SHP77 (cell line): Measurements from ENCODE around the gene ACER1.
"Not testable (repeated sequence)": the region's sequence is repeated elsewhere in the genome, so short reads cannot be mapped to it uniquely, and the experiment has no call there.

ENCODE experiments used
- DNase-seq, 2 experiments: peaks; one replicate each; lab custom pipeline; 2025; lab: John Stamatoyannopoulos, UW

ACER1 gene, protein sequence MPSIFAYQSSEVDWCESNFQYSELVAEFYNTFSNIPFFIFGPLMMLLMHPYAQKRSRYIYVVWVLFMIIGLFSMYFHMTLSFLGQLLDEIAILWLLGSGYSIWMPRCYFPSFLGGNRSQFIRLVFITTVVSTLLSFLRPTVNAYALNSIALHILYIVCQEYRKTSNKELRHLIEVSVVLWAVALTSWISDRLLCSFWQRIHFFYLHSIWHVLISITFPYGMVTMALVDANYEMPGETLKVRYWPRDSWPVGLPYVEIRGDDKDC

DNA sequence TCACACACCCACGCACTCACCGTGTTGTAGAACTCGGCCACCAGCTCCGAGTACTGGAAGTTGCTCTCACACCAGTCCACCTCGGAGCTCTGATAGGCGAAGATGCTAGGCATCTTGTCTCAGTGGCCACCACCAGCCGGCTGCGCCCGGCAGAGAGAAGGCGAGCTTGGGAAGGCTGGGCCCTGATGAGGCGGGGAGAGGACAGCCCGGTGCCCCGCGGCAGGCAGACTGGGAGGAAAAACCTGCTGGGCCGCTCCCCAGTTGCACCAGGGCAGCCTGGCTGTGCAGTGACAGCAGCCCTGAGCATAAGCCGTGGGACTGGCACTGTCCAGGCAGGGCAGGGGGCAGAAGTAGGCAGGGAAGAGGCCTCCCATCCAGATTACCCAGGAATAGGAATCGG, at the start of gene ACER1:
Gene ACER1, minus strand, starts transcription at position 174 of the 400 bp plus-strand sequence. Its CDS starts 61 bp downstream, at position 113.
- DNase-seq, result no peak

DNA sequence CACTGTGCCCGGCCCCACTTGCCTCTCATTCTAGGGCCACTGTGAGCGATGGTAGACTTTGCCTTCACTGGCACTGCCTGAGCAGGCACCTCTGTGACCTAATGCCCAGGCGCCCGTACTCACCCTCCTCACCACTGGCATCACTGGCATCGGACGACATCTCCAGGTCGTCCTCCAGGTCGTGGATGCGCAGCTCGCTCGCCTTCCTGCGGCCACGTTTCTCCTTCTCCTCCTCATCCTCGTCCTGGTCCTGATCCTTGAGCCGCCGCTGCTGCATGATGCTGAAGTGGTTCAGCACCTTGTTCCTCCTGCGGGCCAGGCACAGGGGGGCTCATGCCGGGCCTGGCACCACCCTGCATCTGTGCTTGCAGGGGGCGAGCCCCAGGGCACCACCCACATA, 49.8 kb upstream of the ACER1 start:
- no peak for DNase-seq

DNA sequence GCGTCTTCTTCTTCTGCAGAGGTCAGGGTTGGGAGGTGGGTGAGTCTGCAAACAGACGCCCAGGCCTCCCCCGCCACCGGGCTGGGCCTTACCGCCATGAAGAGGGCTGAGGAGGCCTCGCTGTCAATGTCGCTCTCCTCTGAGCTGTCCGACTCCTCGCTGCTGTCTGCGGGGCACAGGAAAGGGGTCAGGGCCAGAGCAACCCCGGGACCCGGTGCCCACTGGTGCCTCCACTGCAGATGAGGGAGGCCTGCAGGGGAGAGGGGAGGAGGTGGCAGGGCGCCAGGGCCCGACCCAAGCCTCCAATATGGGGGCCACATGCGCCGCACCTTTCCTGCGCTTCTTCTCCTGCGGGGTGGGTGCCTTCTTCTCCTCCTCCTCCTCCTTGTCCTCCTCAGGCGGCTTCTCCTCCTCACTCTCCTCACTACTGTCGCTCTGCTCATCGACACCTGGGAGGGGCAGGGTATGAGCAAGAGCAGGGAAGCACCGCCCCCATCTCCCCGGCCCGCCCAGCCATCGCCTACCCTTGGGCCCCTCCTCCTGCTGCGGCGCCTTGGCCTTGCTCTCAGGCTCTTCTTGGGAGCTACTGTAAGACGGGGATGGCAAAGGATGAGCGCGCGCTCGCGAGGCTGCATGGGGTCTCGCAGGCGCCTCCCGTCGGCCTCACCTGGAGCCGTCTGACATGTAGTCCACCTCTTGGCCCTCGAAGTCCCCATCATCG, 47.8 kb upstream of the ACER1 start:
- no peak for DNase-seq

DNA sequence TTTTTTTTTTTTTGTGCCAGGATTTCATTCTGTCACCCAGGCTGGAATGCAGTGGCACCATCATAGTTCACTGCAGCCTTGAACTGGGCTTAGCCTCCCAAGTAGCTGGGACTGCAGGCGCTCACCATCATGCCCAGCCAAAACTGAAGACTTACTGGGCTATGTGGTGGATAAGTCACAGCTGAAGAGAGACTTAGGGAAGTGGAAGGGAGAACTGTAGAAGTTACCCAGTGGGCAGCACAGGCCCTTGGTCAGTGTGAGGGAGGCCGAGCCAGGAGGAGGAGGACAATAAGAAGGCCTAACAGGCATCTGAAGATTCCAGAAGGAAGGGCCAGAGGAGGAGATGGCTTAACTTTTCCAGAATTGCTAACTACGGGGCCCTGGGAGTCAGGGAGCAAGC, 46.3 kb upstream of the ACER1 start:
- no peak for DNase-seq

DNA sequence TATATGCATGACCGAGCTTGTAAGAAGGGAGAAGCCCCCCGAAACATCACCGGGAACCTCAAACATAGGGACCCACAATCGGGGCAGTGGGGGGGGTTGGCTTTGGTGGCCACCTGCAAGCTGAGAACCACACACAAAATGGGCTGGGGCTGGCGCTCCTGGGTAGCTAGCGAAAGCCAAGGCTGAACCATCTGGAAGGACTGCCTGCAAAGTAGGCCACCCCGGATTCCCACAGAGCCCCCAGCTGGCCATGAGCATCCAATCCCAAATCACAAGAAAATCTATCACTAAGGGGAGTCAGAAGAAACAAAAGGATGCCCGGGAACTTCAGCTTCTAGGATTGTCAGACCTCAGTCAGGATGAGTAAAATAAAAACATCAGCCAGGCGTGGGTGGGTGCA, 45.1 kb upstream of the ACER1 start:
- DNase-seq, result no peak

DNA sequence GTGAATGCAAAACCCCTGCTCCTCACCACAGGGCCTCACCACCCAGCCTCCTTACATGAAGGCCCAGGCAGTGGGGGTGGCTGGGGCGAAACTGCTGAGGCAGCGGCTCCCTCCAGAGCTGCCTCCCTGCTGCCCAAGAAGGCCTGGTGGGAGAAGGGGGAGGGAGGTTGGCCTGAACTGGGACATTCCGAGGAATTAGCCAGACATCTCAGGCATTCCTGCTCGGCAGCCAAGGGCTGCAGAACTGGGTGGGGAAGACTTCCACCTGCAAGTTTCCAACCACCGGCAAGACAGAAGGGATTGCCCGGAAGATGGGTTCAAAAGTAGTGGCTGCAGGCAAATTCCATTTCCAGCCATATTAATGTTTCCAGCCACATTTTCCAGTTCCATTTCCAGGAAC, 44.6 kb upstream of the ACER1 start:
- DNase-seq, result no peak

DNA sequence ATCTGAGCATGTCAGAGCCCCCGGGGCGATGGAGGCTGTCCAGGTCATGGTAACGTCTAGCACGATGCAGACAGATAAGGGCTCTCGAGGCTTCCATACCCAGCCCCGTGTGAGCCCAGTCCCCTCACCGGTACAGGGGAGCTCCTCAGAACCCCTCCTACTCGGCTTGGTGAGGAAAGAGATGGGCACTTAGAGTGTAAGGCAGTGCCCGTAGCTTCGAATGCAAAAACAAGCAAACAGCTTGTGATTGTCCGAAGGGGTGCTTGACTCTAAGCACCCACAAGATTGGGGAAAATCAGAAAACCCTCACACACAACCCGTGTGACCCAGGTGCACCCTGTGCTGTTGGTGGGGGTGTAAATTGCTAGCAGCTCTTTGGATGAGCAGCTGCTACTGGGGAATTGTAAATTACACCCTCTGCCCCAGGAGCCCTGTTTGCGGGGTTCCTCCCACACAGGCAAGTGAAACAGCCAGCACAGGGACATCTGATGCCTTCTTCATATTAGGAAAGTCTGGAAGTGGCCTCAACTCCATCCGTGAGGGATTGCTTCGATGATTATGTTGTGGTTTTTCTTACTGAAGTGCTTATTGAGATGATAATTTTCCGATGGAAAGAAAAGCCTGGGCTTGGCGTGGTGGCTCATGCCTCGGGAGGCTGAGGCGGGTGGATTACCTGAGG, 43.2 kb upstream of the ACER1 start:
- no peak for DNase-seq

DNA sequence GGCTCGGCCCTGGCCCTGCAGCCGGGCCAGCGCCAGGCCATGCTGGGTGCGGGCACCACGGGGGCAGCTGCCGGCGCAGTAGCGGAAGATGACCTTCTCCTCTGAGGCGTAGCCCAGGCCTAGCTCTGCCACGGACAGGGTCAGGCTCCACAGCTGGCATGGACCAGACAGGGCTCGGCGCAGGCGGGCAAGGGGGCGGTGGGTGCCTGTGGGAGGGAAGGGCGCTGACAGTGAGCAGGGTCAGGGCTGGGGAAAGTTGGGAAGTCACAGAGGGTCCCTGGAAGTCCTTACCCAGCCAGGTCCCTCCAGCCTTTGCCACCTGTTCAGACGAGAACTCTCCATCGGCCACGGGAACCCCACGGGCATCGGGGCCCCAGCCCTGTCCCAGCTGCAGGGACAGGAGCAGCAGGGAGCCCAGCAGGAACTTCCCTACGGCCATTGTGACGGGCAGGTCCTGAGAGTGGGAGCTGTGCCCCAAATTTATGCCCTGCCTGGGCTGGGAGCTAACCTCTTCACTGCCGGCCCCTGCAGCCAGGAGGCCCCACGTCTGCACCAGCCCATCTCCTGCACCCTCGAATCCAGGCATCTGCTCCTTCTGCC, 42.1 kb upstream of the ACER1 start, which contains the start of gene PSPN:
Gene PSPN, minus strand, starts transcription at position 523 of the 600 bp plus-strand sequence. Its CDS starts 84 bp downstream, at position 439.
- no peak for DNase-seq

DNA sequence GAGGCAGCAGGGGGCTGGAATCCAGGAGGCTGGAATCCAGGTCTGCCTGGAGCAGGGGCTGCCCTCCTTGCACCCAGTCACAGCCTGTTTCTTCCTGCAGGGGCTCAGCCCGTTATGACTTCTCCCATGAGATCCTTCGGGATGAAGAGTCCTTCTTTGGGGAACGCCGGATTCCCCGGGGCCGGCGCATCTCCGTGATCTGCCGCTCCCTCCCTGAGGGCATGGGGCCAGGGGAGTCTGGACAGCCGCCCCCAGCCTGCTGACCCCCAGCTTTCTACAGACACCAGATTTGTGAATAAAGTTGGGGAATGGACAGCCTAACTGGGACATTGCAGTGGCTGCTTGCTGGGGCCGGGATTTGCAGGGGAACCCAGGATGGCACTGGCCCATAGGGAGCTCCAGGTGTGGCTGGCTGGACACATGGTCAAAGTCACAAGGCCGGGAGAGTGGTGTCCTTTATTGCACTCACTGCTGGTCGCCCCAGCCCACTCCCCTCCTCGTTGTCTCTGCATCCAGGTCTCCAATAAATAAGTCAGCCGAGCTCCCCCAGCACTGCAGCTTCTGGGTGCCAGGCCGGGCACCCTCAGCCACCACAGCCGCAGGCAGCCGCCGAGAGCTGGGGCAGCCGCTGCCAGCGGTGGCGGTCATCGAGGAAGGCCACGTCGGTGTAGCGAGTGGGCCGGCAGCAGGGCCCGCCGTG, 41.4 kb upstream of the ACER1 start:
- no peak for DNase-seq

DNA sequence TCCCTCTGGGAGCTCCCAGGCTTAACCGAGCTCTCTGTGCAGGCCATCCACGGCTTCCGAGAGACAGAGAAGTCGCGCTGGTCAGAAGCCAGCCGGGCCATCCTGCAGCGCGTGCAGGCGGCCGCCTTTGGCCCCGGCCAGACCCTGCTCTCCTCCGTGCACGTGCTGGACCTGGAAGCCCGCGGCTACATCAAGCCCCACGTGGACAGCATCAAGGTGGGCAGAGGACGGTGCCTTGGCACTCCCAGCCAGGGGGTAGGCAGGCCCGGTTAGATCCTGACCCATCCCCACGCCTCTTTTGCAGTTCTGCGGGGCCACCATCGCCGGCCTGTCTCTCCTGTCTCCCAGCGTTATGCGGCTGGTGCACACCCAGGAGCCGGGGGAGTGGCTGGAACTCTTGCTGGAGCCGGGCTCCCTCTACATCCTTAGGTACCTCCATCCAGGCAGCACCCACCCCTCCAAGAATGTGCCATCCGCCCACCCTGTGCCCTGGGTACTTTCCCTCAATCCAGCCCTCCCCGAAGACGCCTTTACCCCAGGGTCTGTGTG, 40.8 kb upstream of the ACER1 start:
- DNase-seq, result no peak

DNA sequence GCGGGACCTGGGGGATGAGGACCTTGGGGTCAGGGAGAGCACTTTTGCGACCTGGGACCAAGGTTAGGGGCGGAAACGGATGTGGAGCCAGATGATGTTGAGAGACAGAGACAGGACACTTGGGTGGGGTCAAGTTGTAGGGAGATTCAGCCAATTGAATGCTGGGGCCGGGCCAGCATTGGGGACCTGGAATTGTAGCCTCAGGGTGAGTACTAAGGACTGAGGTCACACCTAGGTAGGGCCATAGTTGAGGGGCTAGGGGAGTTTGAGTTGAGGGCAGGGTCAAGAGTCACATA, 40.3 kb upstream of the ACER1 start:
- DNase-seq, result no peak

DNA sequence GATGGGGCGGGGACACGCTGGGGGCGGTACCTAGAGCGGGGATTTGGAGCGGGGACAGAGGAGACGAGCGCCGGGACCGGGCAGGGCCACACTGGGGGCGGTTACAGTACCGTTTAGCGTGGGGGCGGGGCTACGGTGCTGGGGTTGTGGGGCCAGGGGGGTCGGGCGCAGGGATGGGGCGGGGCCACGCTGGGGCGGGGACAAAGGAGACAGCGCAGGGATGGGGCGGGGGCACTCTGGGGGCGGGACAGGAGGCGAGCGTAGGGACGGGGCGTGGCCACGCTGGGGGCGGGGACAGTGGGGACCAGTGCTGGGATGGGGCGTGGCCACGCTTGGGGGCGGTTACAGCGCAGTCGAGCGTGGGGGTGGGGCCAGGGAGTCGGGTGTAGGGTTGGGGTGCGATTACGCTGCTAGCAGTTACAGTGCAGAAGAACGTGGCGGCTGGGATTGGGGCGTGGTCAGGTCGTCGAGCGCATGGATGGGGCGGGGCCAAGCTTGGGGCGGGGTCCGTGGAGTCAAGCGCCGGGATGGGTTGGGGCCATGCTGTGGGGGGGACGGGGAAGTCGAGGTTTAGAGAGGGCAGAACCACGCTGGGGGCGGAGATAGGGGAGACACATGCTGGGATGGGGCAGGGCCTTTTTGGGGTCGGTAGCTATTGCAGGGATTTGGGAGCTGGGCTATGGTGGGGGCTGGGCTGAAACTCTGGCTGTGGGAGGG, 39.8 kb upstream of the ACER1 start:
- peak; percentile 88 to 95 for DNase-seq

DNA sequence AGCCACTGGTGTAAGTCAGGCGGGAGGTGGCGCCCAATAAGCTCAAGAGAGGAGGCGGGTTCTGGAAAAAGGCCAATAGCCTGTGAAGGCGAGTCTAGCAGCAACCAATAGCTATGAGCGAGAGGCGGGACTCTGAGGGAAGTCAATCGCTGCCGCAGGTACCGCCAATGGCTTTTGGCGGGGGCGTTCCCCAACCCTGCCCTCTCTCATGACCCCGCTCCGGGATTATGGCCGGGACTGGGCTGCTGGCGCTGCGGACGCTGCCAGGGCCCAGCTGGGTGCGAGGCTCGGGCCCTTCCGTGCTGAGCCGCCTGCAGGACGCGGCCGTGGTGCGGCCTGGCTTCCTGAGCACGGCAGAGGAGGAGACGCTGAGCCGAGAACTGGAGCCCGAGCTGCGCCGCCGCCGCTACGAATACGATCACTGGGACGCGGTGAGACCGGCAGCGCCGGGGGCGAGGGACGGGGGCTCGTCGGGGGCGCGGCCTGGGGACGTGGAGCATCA, 39.2 kb upstream of the ACER1 start, which contains the start of gene ALKBH7:
Gene ALKBH7, plus strand, starts transcription at position 201 of the 502 bp plus-strand sequence. Its CDS starts 27 bp downstream, at position 228.
- DNase-seq, result peak; percentile 99

DNA sequence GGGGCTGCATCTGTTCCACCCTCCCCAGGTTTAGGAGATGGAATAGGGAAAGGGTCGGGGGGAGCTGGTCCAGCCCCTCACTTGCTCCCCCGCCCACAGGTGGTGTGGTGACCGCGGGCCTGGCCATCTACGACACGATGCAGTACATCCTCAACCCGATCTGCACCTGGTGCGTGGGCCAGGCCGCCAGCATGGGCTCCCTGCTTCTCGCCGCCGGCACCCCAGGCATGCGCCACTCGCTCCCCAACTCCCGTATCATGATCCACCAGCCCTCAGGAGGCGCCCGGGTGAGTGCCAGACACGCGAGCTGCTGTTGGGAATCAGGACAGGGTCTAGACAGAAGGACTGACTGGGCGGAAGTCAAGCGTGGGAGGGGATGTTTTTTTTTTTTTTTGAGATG, 30.9 kb upstream of the ACER1 start:
- DNase-seq, result no peak

DNA sequence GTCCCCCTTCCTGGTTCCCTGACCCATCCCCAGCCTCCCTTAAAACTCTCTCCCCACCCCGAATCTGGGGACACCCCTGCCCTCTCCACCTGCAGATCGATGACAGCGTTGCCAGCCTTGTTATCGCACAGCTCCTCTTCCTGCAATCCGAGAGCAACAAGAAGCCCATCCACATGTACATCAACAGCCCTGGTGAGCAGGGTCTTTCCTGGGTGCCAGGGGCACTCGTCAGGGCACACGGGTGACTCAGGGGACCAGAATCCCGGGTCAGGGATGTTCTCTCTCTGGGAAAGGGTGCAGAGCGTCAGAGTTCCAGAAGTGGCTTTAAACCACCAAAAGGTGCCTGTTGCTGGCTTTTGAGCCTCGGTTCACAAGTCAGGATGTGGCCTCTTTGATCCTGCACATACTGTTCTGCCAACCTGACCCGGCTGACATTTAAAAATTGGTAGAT, 29.0 kb upstream of the ACER1 start:
- no peak for DNase-seq

DNA sequence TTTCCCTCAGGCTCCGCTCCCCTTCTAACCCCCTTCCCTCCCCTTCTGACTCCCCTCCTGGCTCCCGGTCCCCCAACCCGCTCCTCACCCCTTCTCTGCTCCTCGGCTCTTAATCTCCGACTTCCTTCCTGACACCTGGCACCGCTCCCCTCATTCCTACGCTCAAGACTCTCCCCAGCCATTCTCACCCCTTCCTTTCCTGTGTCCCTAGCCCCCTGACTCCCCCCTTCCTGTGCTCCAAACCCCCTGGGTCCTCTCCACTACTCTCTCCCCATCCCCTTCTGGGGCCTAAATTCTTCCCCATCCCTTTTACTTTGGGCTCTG, 28.6 kb upstream of the ACER1 start:
- DNase-seq, result no peak

DNA sequence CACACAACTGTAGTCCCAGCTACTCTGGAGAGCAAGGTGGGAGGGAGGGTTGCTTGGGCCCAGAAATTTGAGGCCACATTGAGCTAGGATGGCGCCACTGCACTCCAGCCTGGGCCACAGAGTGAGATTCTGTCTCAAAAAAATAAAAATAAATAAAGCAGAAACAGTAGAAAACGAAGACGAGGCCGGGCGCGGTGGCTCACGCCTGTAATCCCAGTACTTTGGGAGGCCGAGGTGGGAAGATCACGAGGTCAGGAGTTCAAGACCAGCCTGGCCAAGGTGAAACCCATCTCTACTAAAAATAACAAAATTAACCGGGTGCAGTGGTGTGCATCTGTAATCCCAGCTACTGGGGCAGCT, 27.4 kb upstream of the ACER1 start:
- not testable (repeated sequence) for DNase-seq

DNA sequence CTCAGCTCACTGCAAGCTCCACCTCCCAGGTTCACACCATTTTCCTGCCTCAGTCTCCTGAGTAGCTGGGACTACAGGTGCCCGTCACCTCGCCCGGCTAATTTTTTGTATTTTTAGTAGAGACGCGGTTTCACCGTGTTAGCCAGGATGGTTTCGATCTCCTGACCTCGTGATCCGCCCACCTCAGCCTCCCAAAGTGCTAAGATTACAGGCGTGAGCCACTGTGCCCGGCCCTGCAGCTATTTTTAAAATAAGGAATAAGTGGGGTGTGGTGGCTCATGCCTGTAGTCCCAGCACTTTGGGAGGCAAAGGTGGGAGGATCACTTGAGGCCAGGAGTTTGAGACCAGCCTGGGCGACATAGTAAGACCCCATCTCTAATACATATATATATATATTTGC, 27.0 kb upstream of the ACER1 start:
- DNase-seq, result not testable (repeated sequence)

DNA sequence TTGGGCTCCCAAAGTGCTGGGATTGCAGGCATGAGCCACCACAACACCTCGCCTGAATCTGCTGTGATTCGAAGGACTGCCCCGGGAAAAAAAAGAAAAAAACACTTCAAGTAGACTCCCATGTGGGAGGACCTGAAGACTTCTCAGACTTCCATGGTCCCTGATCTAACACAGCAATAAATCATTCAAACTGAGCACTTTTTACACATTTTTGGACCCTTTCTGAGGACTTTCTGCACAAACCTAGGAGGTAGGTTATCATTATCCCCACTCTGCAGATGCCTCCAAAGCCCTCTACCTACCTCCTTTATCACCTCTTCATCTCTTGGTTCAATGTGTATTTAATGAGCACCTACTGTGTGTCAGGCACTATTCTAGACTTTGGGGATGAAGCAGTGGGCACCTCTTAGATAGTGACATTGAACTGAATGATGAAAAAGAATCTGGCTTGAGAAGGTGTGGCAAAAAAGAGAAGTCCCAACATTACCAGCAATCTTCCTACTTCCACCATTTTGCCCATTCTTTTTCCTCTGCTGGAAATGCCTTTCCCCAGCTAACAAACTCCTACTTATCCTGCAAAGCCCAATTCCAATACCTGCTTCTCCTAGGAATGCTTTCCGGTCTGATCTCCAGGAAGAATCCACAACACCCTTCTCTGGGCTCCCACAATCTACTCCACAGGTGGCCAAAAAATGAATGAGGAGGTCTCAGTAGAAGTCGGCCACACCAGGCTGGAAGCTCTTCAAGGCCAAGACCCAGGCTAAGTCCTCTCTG, 26.3 kb upstream of the ACER1 start:
- DNase-seq, result no peak

DNA sequence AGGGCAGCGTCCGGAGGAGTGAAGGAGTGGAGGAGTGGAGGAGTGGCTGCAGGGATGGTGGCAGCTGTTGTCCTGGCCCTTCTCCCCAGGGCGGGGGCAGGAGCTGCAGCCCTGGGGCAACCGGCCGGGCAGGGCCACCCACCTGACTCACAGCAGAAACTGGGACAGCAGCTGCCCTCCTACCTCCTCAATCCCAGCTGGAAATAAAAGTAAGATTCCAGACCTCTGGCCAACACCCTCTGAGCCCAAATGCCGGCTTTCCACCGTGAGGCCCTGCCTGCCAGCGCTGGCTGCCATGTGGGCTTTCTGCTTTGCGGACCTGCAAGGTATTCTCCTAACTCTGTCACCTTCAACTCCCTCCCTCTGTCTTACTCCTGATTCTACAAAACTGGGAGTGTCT, 24.6 kb upstream of the ACER1 start:
- DNase-seq, result peak in 1 of 2 experiments; percentile 36
